ENCODE measurements around the gene BANF2. TPM values are rescaled to one million over a fixed set of nuclear protein-coding genes. Genes with fewer than 3 reads are reported as not detected.

BANF2 gene
- total and polyA plus RNA-seq, 2 of the 13 experiments (the other 11 are each of a cell fraction or from before 2014, with no cell fraction given), result 0.35 TPM; not detected in 1

GRCh38 chr20:17720755-17721154, 21.0 kb downstream of the BANF2 start:
- BruUV-seq (replicated peaks), result no TSS peak
- Histone ChIP-seq H3K4me1 (ENCODE audit: insufficient read depth, low read length) (peaks cover 51% of the 10 kb centered on the region), H3K9ac (ENCODE audit: insufficient read depth, low read depth, low read length) (no peak overlapping the region), H3K9me3 (ENCODE audit: low read length) (no peaks in the 10 kb centered on the region), H4K20me1 (ENCODE audit: insufficient read depth, low read length) (no peaks in the 10 kb centered on the region), H3K27ac (ENCODE audit: extremely low read length, insufficient read depth, low read length) (no peak overlapping the region), H3K79me2 (ENCODE audit: insufficient read depth, low read length) (no peaks in the 10 kb centered on the region), H3K27me3 (ENCODE audit: control insufficient read depth in 1 of 2, insufficient read depth in 2 of 2, low read length in 2 of 2) (peaks cover 4 to 63% of the 10 kb centered on the region in 2 experiments; a peak in 4 of 5 replicates), H2AFZ (ENCODE audit: low read length) (no peak overlapping the region), H3K4me3 (replicated peaks in 1 of 3; ENCODE audit: insufficient read depth in 1 of 3, low read depth in 2 of 3, low read length in 3 of 3) (no peak overlapping the region), H3K36me3 (replicated peaks in 1 of 2; ENCODE audit: control insufficient read depth in 1 of 2, insufficient read depth in 2 of 2, low read length in 2 of 2) (no peaks in the 10 kb centered on the region), H3K4me2 (ENCODE audit: low read depth, low read length) (no peak overlapping the region)
- 12% methylated on average over 4 of the region's 4 CpGs for WGBS (ENCODE audit: low lambda C conversion rate)
- ChIA-PET CTCF (ENCODE audit: low intra/inter-chr PET ratio, low total read pairs) (no interaction called here), POLR2A (interaction anchor here (5.5 kb wide), 1 partner anchor 39 kb away, joined by 81 read pairs; the partner anchor contains the start of gene RRBP1)
- intact Hi-C loops (cut with micrococcal nuclease; ENCODE audit: unreplicated experiment), result loop anchor here (1.0 to 5.0 kb wide), 4 partner anchors 10 to 217 kb away; no protein-coding TSS in a partner anchor
- FAIRE-seq, result no peak
- in situ Hi-C loops (cut with HindIII; ENCODE audit: extremely low pct_ligation_motif_present, low pct_unique_long_range_greater_than_20kb), result no loop called here
- ATAC-seq, result no peak
- no peak for DNase-seq (ENCODE audit: low spot score)
- peak; percentile 98 for TF ChIP-seq MAFF (IDR thresholded peaks at IDR 0.05; ENCODE audit: low read depth, low read length)
- no peak for TF ChIP-seq SKIL (CRISPR knock-in tag; IDR thresholded peaks at IDR 0.05; ENCODE audit: borderline replicate concordance)
- no peak for TF ChIP-seq NAIF1 (CRISPR knock-in tag; IDR thresholded peaks at IDR 0.05; ENCODE audit: borderline replicate concordance)
- no peak for TF ChIP-seq MEIS1 (CRISPR knock-in tag; IDR thresholded peaks at IDR 0.05; ENCODE audit: borderline replicate concordance)
- TF ChIP-seq CCAR2 (optimal IDR thresholded peaks at IDR 0.05; ENCODE audit: low read depth, low read length), result no peak
- no peak for TF ChIP-seq ZNF484 (CRISPR knock-in tag; IDR thresholded peaks at IDR 0.05; ENCODE audit: borderline replicate concordance, low read depth)
- no peak for TF ChIP-seq HNRNPH1 (optimal IDR thresholded peaks at IDR 0.05; ENCODE audit: low read depth, low read length)
- no peak for TF ChIP-seq ZNF891 (CRISPR knock-in tag; IDR thresholded peaks at IDR 0.05)
- TF ChIP-seq ZNF782 (CRISPR knock-in tag; IDR thresholded peaks at IDR 0.05; ENCODE audit: borderline replicate concordance), result no peak
- TF ChIP-seq MAFK (conservative IDR thresholded peaks at IDR 0.05 in 1 of 2, IDR thresholded peaks at IDR 0.05 in 1 of 2; ENCODE audit: low read length in 2 of 2), result peak; percentile 99 to 100
- no peak for TF ChIP-seq NFYC (CRISPR knock-in tag; IDR thresholded peaks at IDR 0.05)
- TF ChIP-seq ZNF124 (CRISPR knock-in tag; IDR thresholded peaks at IDR 0.05), result no peak
- TF ChIP-seq NFIB (CRISPR knock-in tag; IDR thresholded peaks at IDR 0.05; ENCODE audit: borderline replicate concordance), result 0 out of 2 replicates have a peak, but pooled peaks have one; percentile 30
- no peak for TF ChIP-seq ZNF572 (CRISPR knock-in tag; IDR thresholded peaks at IDR 0.05)
- TF ChIP-seq MAFG (CRISPR knock-in tag; IDR thresholded peaks at IDR 0.05), result peak; percentile 83; the same call in 1 of the 2 replicates
- no peak for TF ChIP-seq ZNF350 (CRISPR knock-in tag; IDR thresholded peaks at IDR 0.05; ENCODE audit: borderline replicate concordance, low read depth)
- no peak for TF ChIP-seq CREM (IDR thresholded peaks at IDR 0.05)
- no peak for TF ChIP-seq CREM (CRISPR knock-in tag; IDR thresholded peaks at IDR 0.05)
- no peak for TF ChIP-seq THRA (CRISPR knock-in tag; IDR thresholded peaks at IDR 0.05; ENCODE audit: borderline replicate concordance)
- no peak for TF ChIP-seq HIVEP1 (CRISPR knock-in tag; IDR thresholded peaks at IDR 0.05)
- no peak for TF ChIP-seq ZNF615 (CRISPR knock-in tag; IDR thresholded peaks at IDR 0.05; ENCODE audit: borderline replicate concordance)
- TF ChIP-seq ATF5 (CRISPR knock-in tag; IDR thresholded peaks at IDR 0.05; ENCODE audit: low read depth), result no peak
- TF ChIP-seq ZSCAN31 (CRISPR knock-in tag; IDR thresholded peaks at IDR 0.05; ENCODE audit: low read depth), result no peak

Data from HepG2 (cell line).